GM19467 (cell line): ENCODE results near the gene GRIK4.
A peak's percentile ranks its signal among the peaks of the same experiment; 100 is the strongest.
"Not testable (repeated sequence)": the region's sequence is repeated elsewhere in the genome, so short reads cannot be mapped to it uniquely, and the experiment has no call there.

ENCODE experiments used
- ATAC-seq: cut with Tn5 transposase; IDR thresholded peaks from one replicate; pipeline ENCODE4 v1.9.1; 2021; ENCODE audit warnings: mild to moderate bottlenecking, moderate library complexity; ENCODE audit not compliant: unreplicated experiment

GRIK4 gene

GRCh38 chr11:120599816-120600420 is 88.4 kb downstream of the GRIK4 start:
- ATAC-seq = no peak

GRCh38 chr11:120601536-120601935 is 90.0 kb downstream of the GRIK4 start:
- no peak for ATAC-seq

- no peak for ATAC-seq
Observed at GRCh38 chr11:120603071-120603470, 91.5 kb downstream of the GRIK4 start.

GRCh38 chr11:120605469-120605868 is 93.9 kb downstream of the GRIK4 start:
- ATAC-seq = no peak

- ATAC-seq = no peak
Observed at GRCh38 chr11:120606211-120607010, 94.9 kb downstream of the GRIK4 start.

- no peak for ATAC-seq
Observed at GRCh38 chr11:120608061-120608460, 96.5 kb downstream of the GRIK4 start.

- ATAC-seq = no peak
Observed at GRCh38 chr11:120608760-120609211, 97.2 kb downstream of the GRIK4 start.

- ATAC-seq = no peak
Observed at GRCh38 chr11:120610111-120610510, 98.6 kb downstream of the GRIK4 start.

GRCh38 chr11:120611581-120611980 is 100.0 kb downstream of the GRIK4 start:
- no peak for ATAC-seq

- peak; percentile 87 for ATAC-seq
Observed at GRCh38 chr11:120612513-120613263, 101.1 kb downstream of the GRIK4 start.

- ATAC-seq = peak; percentile 54
Observed at GRCh38 chr11:120613264-120614226, 102.0 kb downstream of the GRIK4 start.

GRCh38 chr11:120615391-120615790 is 103.8 kb downstream of the GRIK4 start:
- no peak for ATAC-seq

- no peak for ATAC-seq
Observed at GRCh38 chr11:120618399-120618798, 106.9 kb downstream of the GRIK4 start.

- no peak for ATAC-seq
Observed at GRCh38 chr11:120622189-120622875, 110.8 kb downstream of the GRIK4 start.

GRCh38 chr11:120624992-120625391 is 113.4 kb downstream of the GRIK4 start:
- ATAC-seq = not testable (repeated sequence)

GRCh38 chr11:120625565-120625964 is 114.0 kb downstream of the GRIK4 start:
- ATAC-seq = no peak

GRCh38 chr11:120626791-120627190 is 115.2 kb downstream of the GRIK4 start:
- ATAC-seq = no peak

GRCh38 chr11:120627327-120628163 is 116.0 kb downstream of the GRIK4 start:
- no peak for ATAC-seq
